Breast epithelium (tissue), 4 donors: ENCODE results near the gene WFIKKN1. TPM values are rescaled to one million over a fixed set of nuclear protein-coding genes. Genes with fewer than 3 reads are reported as not detected.

Experiments
- DNase-seq, 2 donors: peaks; one replicate each; pipeline ENCODE4 v3.0.0-alpha.2; 2019; ENCODE audit warnings: low spot score in 2 of 2
- H3K27ac ChIP-seq, 2 donors: fragments of 200-600 bp; sonication (generic) in 1 of 2; one replicate each; pipeline ENCODE4 v1.5.1; 2016 to 2019; ENCODE audit warnings: mild to moderate bottlenecking in 1 of 2
- H3K27me3 ChIP-seq, 2 donors: fragments of 200-600 bp; sonication (generic) in 1 of 2; one replicate each; pipeline versions ENCODE4 v1.5.1 to v1.6.0; 2017 to 2019; ENCODE audit warnings: control low read depth in 1 of 2, mild to moderate bottlenecking in 1 of 2
- H3K36me3 ChIP-seq: fragments of 200-600 bp; one replicate; pipeline ENCODE4 v1.5.1; 2019
- H3K4me1 ChIP-seq, 2 donors: fragments of 200-600 bp; sonication (generic); one replicate each; pipeline ENCODE4 v1.5.1; 2016 to 2019; ENCODE audit warnings: control low read depth in 1 of 2
- H3K4me3 ChIP-seq, 3 donors: fragments of 200-600 bp; sonication (generic); 1 replicate in 2 of 3; 2 replicates in 1 of 3; pipeline ENCODE4 v1.5.1; 2016 to 2019; ENCODE audit warnings: mild to moderate bottlenecking in 3 of 3, moderate library complexity in 2 of 3
- H3K9me3 ChIP-seq, 2 donors: fragments of 200-600 bp; sonication (generic) in 1 of 2; one replicate each; pipeline ENCODE4 v1.5.1; 2016 to 2019; ENCODE audit warnings: control low read depth in 1 of 2
- POLR2A ChIP-seq: fragments of 450-650 bp; IDR thresholded peaks from one replicate; pipeline ENCODE4 v1.6.1; 2016; ENCODE audit warnings: antibody characterized with exemption, mild to moderate bottlenecking, moderate library complexity
- POLR2AphosphoS5 ChIP-seq, 3 donors: sonication (generic); formaldehyde crosslinking; IDR thresholded peaks; one replicate each; pipeline ENCODE4 v1.6.1; 2017; ENCODE audit warnings: antibody characterized with exemption in 3 of 3
- intact Hi-C: fragments of 100-400 bp; cut with DNase I; formaldehyde crosslinking; loops from one replicate; pipeline ENCODE4 v1.15.1; 2023; ENCODE audit warnings: low total_unique reads
- total RNA-seq, 3 donors: library from RNA; depleted of rRNA; stranded (reverse); fragments of >200 nt; gene quantifications; one replicate each; pipeline ENCODE4 v1.1.0, GENCODE V29; 2016
- TF ChIP-seq, protein P1 (sequence below), 3 donors: fragments of 450-650 bp; IDR thresholded peaks; one replicate each; pipeline ENCODE4 v1.5.1; 2016 to 2017; ENCODE audit warnings: antibody characterized with exemption in 3 of 3, mild to moderate bottlenecking in 3 of 3, moderate library complexity in 3 of 3

WFIKKN1 gene
- total RNA-seq, 3 donors from 2014 or later: 0.66 to 0.73 TPM; not detected in 1

DNA sequence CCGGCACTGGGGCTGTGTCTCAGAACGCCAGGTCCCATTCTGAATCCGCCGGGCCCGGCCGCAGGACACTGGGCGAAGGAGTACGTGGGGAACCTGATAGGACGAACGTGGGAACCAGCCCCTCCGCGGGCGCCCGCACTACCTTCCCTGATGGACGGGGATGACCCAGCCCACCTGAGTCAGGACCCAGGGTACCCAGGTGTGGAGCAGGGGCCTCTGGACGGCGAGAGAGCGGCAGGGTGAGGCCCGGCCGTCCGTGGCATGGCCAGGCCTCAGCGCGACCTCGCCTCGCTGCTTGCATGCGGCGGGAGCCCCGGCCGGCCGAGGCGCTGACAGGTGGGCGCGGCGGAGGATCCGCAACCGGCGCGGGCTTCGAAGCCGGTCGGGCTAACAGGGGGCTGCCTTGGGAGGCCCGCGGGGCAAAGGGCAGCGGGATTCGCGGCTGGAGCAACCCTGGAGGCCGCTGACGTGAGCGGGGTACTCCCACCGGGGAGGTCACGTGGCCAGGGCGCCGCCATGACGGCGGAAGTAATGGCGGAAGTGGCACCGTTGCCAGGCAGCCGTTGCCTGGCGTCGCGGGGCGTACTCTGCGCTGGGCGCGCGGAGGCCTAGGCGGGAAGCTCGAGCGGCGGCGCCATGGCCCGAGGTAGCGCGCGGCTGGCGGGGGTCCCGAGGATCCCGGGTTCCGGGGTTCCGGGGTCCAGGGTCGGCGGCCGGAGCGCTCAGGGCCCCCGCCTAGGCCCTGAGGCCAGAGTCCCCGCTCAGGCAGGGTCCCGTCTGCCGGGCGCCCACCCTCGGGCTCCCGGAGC lies 18.2 kb downstream of the WFIKKN1 start, which contains the start of gene WDR90:
WDR90 (plus strand) TSS at position 585 of the 809 bp plus-strand sequence; CDS start at position 637, 52 bp downstream.
- H3K9me3 ChIP-seq: no peaks in the 10 kb centered on the region
- H3K4me1 ChIP-seq: peaks cover 12 to 32% of the 10 kb centered on the region in 2 donors
- no peaks in the 10 kb centered on the region for H3K36me3 ChIP-seq
- intact Hi-C loops: no loop called here
- peak; percentile 85 to 91 for DNase-seq
- H3K27ac ChIP-seq: peak within 1 kb of the TSS; percentile 89 to 94
- H3K27me3 ChIP-seq: no peaks in the 10 kb centered on the region
- TF ChIP-seq POLR2AphosphoS5 (IDR thresholded peaks at IDR 0.05): peak; percentile 83 to 88 (median 86)
- TF ChIP-seq, protein P1, sequence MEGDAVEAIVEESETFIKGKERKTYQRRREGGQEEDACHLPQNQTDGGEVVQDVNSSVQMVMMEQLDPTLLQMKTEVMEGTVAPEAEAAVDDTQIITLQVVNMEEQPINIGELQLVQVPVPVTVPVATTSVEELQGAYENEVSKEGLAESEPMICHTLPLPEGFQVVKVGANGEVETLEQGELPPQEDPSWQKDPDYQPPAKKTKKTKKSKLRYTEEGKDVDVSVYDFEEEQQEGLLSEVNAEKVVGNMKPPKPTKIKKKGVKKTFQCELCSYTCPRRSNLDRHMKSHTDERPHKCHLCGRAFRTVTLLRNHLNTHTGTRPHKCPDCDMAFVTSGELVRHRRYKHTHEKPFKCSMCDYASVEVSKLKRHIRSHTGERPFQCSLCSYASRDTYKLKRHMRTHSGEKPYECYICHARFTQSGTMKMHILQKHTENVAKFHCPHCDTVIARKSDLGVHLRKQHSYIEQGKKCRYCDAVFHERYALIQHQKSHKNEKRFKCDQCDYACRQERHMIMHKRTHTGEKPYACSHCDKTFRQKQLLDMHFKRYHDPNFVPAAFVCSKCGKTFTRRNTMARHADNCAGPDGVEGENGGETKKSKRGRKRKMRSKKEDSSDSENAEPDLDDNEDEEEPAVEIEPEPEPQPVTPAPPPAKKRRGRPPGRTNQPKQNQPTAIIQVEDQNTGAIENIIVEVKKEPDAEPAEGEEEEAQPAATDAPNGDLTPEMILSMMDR (IDR thresholded peaks at IDR 0.05): no peak
- TF ChIP-seq POLR2A: peak; percentile 34
- H3K4me3 ChIP-seq: peak within 1 kb of the TSS; percentile 68 to 85 (median 80)

DNA sequence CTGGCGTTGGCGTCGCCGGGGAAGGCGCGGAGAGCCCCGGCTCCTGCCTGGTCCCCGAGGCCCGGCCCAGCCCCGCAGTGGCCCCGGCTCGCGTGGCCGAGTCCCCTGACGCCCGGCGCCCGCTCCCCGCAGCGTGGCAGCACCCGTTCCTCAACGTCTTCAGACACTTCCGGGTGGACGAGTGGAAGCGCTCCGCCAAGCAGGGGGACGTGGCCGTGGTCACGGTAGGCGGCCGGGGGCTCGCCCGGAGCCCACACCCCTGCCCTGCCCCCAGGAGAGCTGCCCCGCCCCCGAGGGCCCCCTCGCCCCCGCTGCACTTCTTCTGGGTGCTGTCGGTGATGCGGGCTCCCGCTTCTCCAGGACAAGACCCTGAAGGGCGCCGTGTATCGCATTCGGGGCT lies 18.8 kb downstream of the WFIKKN1 start:
- TF ChIP-seq POLR2A (no peak), POLR2AphosphoS5 (IDR thresholded peaks at IDR 0.05) (no peak)
- TF ChIP-seq, protein P1 (IDR thresholded peaks at IDR 0.05): no peak
- H3K27ac ChIP-seq: peak overlapping the region; percentile 89 to 94
- H3K9me3 ChIP-seq: no peaks in the 10 kb centered on the region
- intact Hi-C loops: no loop called here
- peaks cover 12 to 32% of the 10 kb centered on the region in 2 donors for H3K4me1 ChIP-seq
- no peak for DNase-seq
- no peaks in the 10 kb centered on the region for H3K36me3 ChIP-seq
- H3K27me3 ChIP-seq: no peaks in the 10 kb centered on the region
- H3K4me3 ChIP-seq: peak overlapping the region; percentile 68 to 85 (median 80)

DNA sequence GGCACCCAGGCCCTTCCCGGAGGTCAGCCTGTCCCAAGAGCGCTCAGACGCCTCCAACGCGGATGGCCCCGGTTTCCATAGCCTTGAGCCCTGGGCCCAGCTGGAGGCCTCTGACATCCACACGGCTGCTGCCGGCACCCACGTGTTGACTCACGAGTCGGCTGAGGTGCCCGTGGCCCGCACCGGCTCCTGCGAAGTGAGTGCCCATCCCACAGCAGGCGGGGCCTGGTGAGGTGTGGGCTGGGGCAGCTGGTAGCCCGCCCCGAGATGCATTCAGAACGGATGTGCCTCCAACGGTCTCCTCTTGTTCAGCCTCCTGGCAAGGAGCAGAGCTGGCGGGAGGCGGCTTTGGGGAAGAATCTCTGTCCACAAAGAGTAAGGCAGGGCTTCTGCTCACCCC lies 21.1 kb downstream of the WFIKKN1 start:
- TF ChIP-seq POLR2A: no peak
- TF ChIP-seq, protein P1 (IDR thresholded peaks at IDR 0.05): no peak
- no peak for TF ChIP-seq POLR2AphosphoS5 (IDR thresholded peaks at IDR 0.05)
- H3K4me1 ChIP-seq: peaks cover 12 to 26% of the 10 kb centered on the region in 2 donors
- H3K4me3 ChIP-seq: no peak overlapping the region
- H3K27me3 ChIP-seq: no peaks in the 10 kb centered on the region
- intact Hi-C loops: no loop called here
- H3K36me3 ChIP-seq: no peaks in the 10 kb centered on the region
- no peak for DNase-seq
- H3K27ac ChIP-seq: no peak overlapping the region
- no peaks in the 10 kb centered on the region for H3K9me3 ChIP-seq

DNA sequence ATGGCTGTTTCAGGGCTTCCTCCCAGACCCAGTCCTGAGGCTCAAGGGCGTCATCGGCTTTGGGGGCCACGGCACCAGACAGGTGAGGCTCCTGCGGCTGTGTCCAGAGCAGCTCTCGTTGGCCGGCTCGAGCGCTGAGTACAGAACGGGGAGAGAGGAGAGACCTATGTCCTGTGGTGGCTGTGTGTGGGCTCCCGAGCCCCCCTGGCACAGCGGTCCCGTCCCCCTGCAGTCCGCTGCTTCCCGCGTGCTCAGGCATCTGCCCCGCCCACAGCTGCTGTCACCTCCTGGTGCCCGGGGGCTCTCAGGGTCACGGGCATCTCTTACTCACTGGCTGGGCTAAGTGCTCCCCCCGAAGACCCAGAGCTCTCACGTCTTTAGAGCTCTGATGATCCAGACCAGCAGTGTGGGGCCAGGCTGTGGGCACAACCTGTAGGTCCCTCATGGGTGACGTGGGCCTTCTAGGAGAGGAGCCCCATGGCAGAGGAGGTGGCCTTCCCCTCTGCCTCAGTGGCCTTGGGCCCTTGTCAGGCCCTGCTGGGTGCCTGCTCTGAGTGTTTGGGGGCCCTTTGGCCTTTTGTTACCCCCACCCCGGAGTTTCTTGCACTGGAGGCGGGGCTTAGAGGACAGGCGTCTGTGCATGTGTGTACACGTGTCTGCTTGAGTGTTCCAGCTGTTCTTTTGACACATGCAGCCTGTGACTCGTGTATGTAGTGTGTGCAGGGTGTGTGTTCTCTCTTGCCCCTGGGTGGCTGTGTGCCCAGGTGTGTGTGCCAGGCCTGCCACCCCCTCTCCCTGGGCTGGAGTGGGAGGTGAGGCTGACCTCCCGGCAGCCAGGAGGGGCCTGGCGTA lies 21.9 kb downstream of the WFIKKN1 start:
- DNase-seq: no peak
- Histone ChIP-seq H3K4me1 (peaks cover 12 to 18% of the 10 kb centered on the region in 2 donors), H3K27ac (no peak overlapping the region), H3K9me3 (no peaks in the 10 kb centered on the region), H3K36me3 (no peaks in the 10 kb centered on the region), H3K4me3 (no peak overlapping the region), H3K27me3 (no peaks in the 10 kb centered on the region)
- TF ChIP-seq POLR2A (no peak), POLR2AphosphoS5 (IDR thresholded peaks at IDR 0.05) (no peak)
- intact Hi-C loops: no loop called here

DNA sequence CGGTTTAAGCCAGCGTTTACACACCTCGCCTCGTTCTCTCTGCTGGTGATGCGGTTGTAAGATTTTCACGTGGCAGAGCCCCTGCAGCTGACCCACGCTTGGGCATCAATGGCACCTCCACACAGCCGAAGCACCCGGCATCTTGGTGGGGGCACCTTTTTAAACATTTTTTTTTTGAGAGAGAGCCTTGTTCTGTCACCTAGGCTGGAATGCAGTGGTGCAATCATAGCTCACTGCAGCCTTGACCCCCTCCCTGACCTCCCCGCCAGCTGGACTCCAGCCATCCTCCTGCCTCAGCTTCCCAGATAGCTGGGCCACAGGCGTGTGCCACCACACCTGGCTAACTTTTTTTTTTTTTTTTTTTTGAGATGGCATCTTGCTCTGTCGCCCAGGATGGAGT lies 23.2 kb downstream of the WFIKKN1 start:
- Histone ChIP-seq H3K27ac (no peak overlapping the region), H3K36me3 (no peaks in the 10 kb centered on the region), H3K27me3 (no peaks in the 10 kb centered on the region), H3K9me3 (no peaks in the 10 kb centered on the region), H3K4me3 (no peak overlapping the region), H3K4me1 (peaks cover 8 to 9% of the 10 kb centered on the region in 2 donors)
- no peak for DNase-seq
- TF ChIP-seq, protein P1 (IDR thresholded peaks at IDR 0.05): no peak
- no peak for TF ChIP-seq POLR2A
- no peak for TF ChIP-seq POLR2AphosphoS5 (IDR thresholded peaks at IDR 0.05)
- intact Hi-C loops: no loop called here
